HG02642 (cell line): ENCODE data around the gene LRRC41.
"Not testable (repeated sequence)": the region's sequence is repeated elsewhere in the genome, so short reads cannot be mapped to it uniquely, and the experiment has no call there.

ENCODE experiments used
- ATAC-seq: cut with Tn5 transposase; IDR thresholded peaks from one replicate; pipeline ENCODE4 v1.9.1; 2021; ENCODE audit warnings: mild to moderate bottlenecking; ENCODE audit not compliant: unreplicated experiment, poor library complexity

The LRRC41 gene

DNA sequence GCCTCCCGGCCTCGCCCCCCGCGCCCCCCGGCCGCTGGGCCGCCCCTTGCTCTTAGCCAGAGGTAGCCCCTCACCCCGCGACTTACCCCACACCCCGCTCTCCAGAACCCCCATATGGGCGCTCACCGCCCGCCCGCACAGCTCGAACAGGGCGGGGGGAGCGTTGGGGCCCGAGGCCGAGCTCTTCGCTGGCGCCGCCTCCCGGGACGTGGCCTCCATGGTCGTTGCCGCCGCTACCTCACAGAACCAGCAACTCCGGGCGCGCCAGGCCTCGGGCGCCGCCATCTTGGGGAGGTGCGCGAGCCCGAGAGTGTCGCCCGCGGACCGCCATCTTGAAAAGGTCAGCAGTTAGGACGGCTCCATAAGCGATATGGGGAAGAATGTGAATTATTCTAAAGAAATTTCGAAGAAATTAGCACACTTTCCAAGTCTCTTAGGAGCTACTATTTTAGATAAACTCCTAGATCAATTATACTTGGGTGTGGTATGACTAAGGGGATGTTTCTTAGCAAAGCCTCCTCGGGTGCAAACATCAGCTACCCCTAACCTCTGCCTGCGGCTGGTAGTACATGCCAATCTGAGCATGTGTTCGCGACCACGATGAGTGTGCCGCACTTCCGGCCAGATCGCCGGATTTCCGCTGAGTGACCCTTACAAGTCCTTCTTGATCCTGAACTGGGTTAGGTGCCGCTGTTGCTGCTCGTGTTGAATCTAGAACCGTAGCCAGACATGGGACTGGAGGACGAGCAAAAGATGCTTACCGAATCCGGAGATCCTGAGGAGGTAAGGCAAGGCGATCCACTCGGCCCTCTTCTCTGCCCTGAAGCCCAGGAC is at the start of gene LRRC41, which contains the start of gene UQCRH:
Gene LRRC41 (minus strand): TSS at position 579 of the 834 bp plus-strand sequence. CDS start 294 bp downstream, at position 285.
Gene UQCRH (plus strand): TSS at position 661 of the 834 bp plus-strand sequence. CDS start 69 bp downstream, at position 730.
- peak; percentile 81 for ATAC-seq

- ATAC-seq = no peak
These were observed 48.9 kb upstream of the LRRC41 start for GRCh38 chr1:46352363-46352762.

GRCh38 chr1:46345281-46345680 is 41.9 kb upstream of the LRRC41 start:
- no peak for ATAC-seq

DNA sequence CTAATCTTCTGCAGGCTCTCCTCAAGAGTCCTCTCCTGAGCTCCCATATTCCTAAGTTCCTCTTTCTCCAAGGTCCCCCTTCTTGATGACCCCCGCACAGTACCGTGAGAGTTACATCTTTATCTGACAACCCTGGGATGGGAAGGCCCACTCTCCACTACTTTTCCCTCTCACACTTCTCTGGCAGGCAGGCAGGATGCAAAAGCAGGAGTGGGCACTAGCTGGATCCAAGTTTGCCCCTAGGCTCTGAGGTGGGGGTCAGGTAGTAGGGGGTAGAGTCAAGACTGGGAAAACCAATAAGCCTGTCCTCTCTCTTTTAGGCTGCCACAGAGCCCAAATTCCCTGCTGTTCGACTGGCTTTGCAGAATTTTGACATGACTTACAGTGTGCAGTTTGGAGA is 41.1 kb upstream of the LRRC41 start:
- no peak for ATAC-seq

DNA sequence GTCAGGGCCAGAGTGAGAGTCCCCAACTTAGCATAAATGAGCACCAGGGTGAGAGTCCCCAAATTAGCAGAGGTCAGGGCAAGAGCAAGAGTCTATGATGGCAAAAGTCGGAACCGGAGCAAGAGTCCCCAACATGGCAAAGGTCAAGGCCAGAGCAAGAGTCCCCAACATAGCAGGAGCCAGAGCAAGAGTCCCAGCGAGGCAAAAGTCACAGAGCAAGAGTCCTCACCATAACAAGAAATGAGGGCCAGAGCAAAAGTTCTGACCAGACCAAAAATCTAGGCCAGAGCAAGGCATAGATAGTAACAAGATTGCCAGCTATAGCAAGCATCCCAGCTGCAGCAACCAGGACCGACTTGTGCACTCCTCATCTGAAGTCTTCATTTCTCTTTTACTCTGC is 40.3 kb upstream of the LRRC41 start:
- ATAC-seq = no peak

- no peak for ATAC-seq
These were observed 39.9 kb upstream of the LRRC41 start for GRCh38 chr1:46343351-46343695.

- ATAC-seq = no peak
These were observed 39.4 kb upstream of the LRRC41 start for GRCh38 chr1:46342677-46343350.

DNA sequence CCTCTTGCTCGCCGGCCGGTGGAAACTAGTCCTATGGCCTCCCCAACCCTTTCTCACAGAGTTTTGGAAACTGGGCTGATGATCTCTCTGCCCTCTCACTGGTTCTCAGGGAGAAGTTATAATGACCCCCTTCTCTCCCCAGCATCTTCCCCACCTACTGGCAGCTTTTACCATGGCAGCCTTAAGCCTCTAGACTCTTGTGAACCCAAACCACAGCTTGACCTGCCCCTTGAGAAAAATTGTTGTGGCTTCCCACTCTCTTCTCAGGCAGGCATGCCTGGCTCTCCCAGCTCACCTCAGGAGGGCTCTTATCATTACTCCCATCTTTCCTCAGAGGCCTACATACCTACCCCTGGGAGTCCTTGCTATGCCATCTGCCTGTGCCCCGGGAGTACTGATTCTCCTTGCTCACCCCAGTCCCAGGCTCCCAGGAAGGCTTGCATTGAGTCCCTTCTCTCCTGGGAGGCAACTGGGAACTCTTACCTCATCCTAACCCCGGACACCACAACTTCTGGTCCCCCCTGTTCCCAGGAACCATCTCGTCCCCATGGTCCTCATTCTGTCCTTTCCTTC is 38.8 kb upstream of the LRRC41 start:
- ATAC-seq = no peak

DNA sequence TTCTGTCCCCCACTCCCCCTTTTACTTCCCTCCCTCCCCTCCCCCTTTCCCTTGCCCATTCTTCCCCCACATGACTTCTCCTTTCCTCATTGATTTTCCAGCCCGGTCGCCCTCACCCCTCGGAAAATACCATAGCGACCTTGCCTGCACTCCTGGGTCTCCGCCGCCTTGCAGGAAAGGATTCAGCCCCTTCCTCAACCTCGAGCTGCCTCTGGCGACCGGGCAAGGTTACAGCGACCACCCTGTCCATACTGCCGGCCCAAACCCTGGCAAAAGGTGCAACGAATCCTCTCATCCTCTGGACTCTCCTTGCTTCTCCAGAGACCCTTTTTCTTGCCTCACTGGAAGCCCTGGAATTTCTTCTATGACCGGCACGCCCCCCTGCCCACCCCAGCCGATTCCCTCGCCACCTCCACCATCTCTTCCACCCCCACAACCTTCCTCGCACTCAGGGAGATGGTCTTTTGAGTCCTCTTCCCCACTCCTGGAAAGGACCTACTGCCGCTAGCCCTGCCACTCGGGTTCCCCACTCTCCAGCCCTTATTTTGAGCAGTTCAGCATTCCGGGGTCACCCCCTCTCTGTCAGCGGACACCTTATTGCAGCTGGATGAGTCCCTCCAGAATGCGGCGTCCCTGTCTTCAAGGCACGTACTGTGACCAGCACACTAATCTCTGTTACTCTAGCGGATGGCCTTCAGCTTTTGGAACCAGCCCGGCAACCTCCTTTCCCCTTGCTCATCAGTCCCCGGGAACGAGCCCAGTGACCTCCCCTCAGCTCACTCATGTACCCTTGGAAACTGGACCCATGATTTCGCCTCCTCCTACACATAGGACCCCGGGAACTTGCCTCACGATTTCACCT is 38.0 kb upstream of the LRRC41 start:
- ATAC-seq = no peak

DNA sequence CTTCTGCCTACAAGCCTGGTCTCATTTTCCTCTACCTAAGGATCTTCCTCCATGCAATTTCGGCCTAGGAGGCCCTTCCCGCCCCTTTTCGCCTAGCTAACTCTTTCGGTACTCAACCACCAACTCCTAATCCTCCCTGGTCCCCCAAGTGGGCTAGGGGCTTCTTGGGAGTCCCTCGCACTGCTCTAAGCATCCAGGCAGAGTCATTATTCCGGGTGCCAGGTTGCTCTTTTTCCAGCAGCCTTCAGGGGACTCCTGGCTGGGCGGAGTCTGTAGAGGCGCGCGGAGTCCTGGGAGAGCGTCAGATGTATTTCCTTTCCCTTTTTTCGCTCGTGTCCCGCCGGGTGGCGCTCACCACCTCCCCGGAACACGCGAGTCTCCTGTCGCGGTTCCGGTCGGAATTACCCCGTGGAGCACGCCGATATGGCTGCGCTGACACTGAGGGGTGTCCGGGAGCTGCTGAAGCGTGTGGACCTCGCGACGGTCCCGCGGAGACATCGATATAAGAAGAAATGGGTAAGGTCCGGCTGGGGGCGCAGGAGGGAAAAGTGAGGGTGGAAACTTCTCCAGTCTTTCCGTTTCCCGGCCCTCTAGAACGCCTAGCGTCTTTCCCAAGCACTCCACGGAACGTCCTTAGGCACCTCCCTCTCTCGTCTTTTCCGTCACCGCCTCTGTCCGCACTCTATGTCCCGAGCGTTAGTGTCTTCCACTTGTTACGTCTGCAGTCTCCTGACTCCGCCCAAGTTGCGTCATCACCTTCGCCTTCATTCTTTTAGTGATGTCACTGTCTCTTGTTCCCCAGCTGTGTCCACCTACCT is 37.2 kb upstream of the LRRC41 start, which contains the start of gene NSUN4:
Gene NSUN4 (plus strand): TSS at position 404 of the 818 bp plus-strand sequence. CDS start 20 bp downstream, at position 424.
- peak; percentile 86 for ATAC-seq

- not testable (repeated sequence) for ATAC-seq
These were observed 34.0 kb upstream of the LRRC41 start for GRCh38 chr1:46337409-46337808.

DNA sequence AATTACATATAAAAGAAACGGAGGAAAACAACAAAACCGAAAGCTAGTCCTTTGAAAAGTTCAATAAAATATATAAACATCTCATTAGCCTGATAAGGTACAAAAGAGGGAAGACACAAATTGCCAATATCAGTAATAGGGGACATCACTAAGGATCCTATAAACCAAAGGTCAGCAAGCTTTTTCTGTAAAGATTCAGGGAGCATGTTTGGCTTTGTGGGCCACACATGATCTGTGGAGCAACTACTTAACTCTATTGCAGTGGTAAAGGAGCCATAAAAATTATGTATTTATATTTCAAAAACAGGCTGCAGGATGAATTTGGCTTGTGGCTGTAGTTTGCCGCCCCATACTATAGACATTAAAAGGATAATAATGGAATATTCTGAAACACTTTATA is 31.7 kb upstream of the LRRC41 start:
- no peak for ATAC-seq

DNA sequence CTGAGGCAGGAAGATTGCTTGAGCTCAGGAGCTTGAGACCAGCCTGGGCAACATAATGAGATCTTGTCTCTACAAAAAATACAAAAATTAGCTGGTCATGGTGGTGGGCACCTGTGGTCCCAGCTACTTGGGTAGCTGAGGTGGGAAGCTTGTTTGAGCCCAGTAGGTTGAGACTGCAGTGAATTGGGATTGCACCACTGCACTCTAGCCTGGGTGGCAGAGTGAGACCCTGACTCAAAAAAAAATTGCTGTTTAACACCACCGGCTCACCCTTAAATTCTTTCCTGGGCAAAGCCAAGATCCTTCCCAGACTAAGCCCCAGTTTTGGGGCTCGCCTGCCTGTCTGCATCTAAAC is 30.6 kb upstream of the LRRC41 start:
- ATAC-seq = peak; percentile 2

GRCh38 chr1:46333300-46334029 is 30.0 kb upstream of the LRRC41 start:
- ATAC-seq = peak; percentile 46

DNA sequence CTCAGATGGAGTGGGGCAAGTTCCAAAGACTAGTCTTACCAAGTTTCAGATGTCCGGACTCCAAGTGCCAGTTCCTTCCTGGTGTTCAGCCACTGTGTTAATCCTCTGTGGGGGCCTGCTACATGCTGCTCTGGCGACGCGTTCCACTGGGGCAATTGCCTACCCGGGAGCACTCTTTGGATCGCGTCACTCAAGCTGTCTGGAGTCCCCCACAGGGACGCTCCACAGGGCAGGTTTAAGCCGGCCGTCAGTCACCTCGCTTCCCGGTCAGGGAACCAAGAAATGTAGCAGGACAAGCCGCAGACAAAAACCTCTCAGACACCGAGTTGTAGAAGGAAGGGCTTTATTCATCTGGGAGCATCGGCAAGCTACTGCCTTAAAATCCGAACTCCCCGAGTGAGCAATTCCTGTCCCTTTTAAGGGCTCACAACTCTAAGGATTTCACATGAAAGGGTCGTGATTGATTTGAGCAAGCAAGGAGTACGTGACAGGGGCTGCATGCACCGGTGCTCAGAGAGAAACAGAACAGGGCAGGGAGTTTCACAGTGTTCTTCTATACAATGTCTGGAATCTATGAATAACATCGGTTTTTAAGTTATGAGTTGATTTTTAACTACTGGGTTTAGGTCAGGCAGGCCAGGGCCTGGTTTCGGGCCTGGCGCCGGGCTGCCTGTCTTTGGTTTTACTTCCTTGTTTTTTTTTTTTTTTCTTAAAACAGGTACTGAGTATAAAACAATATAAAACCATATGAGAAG is 28.5 kb upstream of the LRRC41 start:
- peak; percentile 49 for ATAC-seq

GRCh38 chr1:46330381-46330780 is 27.0 kb upstream of the LRRC41 start:
- ATAC-seq = not testable (repeated sequence)

DNA sequence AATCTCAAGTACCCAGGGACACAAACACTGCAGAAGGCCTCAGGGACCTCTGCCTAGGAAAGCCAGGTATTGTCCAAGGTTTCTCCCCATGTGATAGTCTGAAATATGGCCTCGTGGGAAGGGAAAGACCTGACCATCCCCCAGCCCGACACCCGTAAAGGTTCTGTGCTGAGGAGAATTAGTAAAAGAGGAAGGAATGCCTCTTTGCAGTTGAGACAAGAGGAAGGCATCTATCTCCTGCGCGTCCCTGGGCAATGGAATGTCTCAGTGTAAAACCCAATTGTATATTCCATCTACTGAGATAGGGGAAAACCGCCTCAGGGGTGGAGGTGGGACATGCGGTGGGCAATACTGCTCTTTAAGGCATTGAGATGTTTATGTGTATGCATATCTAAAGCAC is 26.4 kb upstream of the LRRC41 start:
- not testable (repeated sequence) for ATAC-seq

GRCh38 chr1:46328182-46328581 is 24.8 kb upstream of the LRRC41 start:
- ATAC-seq = not testable (repeated sequence)
